B cell (primary cell): Measurements from ENCODE around the gene LRRC7. TPM values are rescaled to one million over a fixed set of nuclear protein-coding genes. Genes with fewer than 3 reads are reported as not detected.
A peak's percentile ranks its signal among the peaks of the same experiment; 100 is the strongest.

ENCODE experiments used
- ATAC-seq: fragments of 200-7000 bp; cut with Tn5 transposase; one replicate; pipeline ENCODE4 v1.10.0; 2021; ENCODE audit warnings: low read depth, mild to moderate bottlenecking, moderate number of reproducible peaks, moderate library complexity
- CTCF ChIA-PET: fragments of 350-600 bp; sonication (Branson Sonifier 250); formaldehyde crosslinking; loops from one replicate; lab custom pipeline; 2021; ENCODE audit warnings: antibody characterized with exemption, inconsistent platforms; lab: Charles Lee
- POLR2A ChIA-PET: fragments of 350-600 bp; sonication (Branson Sonifier 250); formaldehyde crosslinking; loops from one replicate; lab custom pipeline; 2021; ENCODE audit warnings: antibody characterized with exemption; lab: Charles Lee
- DNase-seq: peaks from one replicate; pipeline ENCODE4 v3.0.0; 2013
- H2AFZ ChIP-seq: 2 replicates; pipeline ENCODE4 v1.6.1; 2012; ENCODE audit warnings: mild to moderate bottlenecking, low read depth, low read length; ENCODE audit not compliant: insufficient read depth, poor library complexity, severe bottlenecking
- H3K27ac ChIP-seq, 2 donors: 1 replicate in 1 of 2; 2 replicates in 1 of 2; pipeline ENCODE4 v1.5.1; 2012 to 2013; ENCODE audit warnings: low read length in 2 of 2, mild to moderate bottlenecking in 2 of 2, moderate library complexity in 1 of 2
- H3K27me3 ChIP-seq, 4 experiments: fragments of 200-600 bp in 1 of 4; sonication (generic) in 1 of 4; replicated peaks in 1 of 4; 1 replicate in 2 of 4; 2 replicates in 2 of 4; pipeline versions ENCODE4 v1.6.1 to v1.7.0; 2013 to 2016; ENCODE audit warnings: low read length in 3 of 4, mild to moderate bottlenecking in 2 of 4, mixed read lengths in 1 of 4, moderate library complexity in 1 of 4; ENCODE audit not compliant: insufficient read depth in 4 of 4, control insufficient read depth in 3 of 4; ENCODE audit errors: control extremely low read depth in 1 of 4
- H3K36me3 ChIP-seq, 2 experiments: replicated peaks in 1 of 2; 1 replicate in 1 of 2; 2 replicates in 1 of 2; pipeline versions ENCODE4 v1.6.1 to v1.7.1; 2013; ENCODE audit warnings: low read length in 1 of 2; ENCODE audit not compliant: insufficient read depth in 2 of 2, control insufficient read depth in 1 of 2; ENCODE audit errors: control extremely low read depth in 1 of 2, extremely low read depth in 1 of 2
- H3K4me1 ChIP-seq, 2 donors: fragments of 200-600 bp in 1 of 2; sonication (generic) in 1 of 2; 1 replicate in 1 of 2; 2 replicates in 1 of 2; pipeline versions ENCODE4 v1.5.1 to v1.6.1; 2013 to 2017; ENCODE audit warnings: low read length in 2 of 2; ENCODE audit not compliant: control insufficient read depth in 2 of 2, insufficient read depth in 2 of 2
- H3K4me2 ChIP-seq: replicated peaks from 2 replicates; pipeline ENCODE3; 2012; ENCODE audit warnings: mild to moderate bottlenecking, low read depth, low read length; ENCODE audit not compliant: poor library complexity, severe bottlenecking
- H3K4me3 ChIP-seq, 5 experiments: fragments of 200-600 bp in 1 of 5; sonication (generic) in 1 of 5; 1 replicate in 3 of 5; 2 replicates in 2 of 5; pipeline versions ENCODE4 v1.5.1 to v1.7.0; 2011 to 2016; ENCODE audit warnings: low read length in 4 of 5, mild to moderate bottlenecking in 4 of 5, low read depth in 2 of 5, control low read depth in 1 of 5, moderate library complexity in 1 of 5; ENCODE audit not compliant: insufficient read depth in 1 of 5; ENCODE audit errors: control extremely low read depth in 1 of 5, extremely low read depth in 1 of 5
- H3K79me2 ChIP-seq: fragments of 200-600 bp; sonication (generic); one replicate; pipeline ENCODE4 v1.6.0; 2016; ENCODE audit warnings: low read length; ENCODE audit not compliant: control insufficient read depth, insufficient read depth
- H3K9ac ChIP-seq: fragments of 200-600 bp; sonication (generic); 2 replicates; pipeline ENCODE4 v1.6.1; 2017; ENCODE audit warnings: mild to moderate bottlenecking, low read length, moderate library complexity
- H3K9me3 ChIP-seq, 3 donors: one replicate each; pipeline versions ENCODE4 v1.6.1 to v1.7.1; 2013; ENCODE audit warnings: low read length in 2 of 3; ENCODE audit not compliant: control insufficient read depth in 2 of 3, insufficient read depth in 1 of 3; ENCODE audit errors: control extremely low read depth in 1 of 3
- H4K20me1 ChIP-seq: 2 replicates; pipeline ENCODE4 v1.6.0; 2012; ENCODE audit warnings: mild to moderate bottlenecking, low read length; ENCODE audit not compliant: insufficient read depth, control insufficient read depth, poor library complexity, severe bottlenecking
- H3K27ac Mint-ChIP-seq: one replicate; pipeline ENCODE4 v1.8.0; 2021; ENCODE audit warnings: mixed read lengths
- H3K27me3 Mint-ChIP-seq: one replicate; pipeline ENCODE4 v1.8.0; 2021; ENCODE audit warnings: mixed read lengths
- H3K4me1 Mint-ChIP-seq: one replicate; pipeline ENCODE4 v1.8.0; 2021; ENCODE audit warnings: mixed read lengths
- H3K4me3 Mint-ChIP-seq: one replicate; pipeline ENCODE4 v1.8.0; 2021; ENCODE audit warnings: mixed read lengths
- H3K9me3 Mint-ChIP-seq: one replicate; pipeline ENCODE4 v1.8.0; 2022; ENCODE audit warnings: mixed read lengths; ENCODE audit not compliant: insufficient read depth
- EZH2 ChIP-seq: IDR thresholded peaks from 2 replicates; pipeline ENCODE4 v1.6.1; 2012; ENCODE audit warnings: borderline replicate concordance, low read depth, mild to moderate bottlenecking, moderate library complexity, low read length; ENCODE audit not compliant: insufficient read depth, poor library complexity, severe bottlenecking
- WGBS: methylation state at CpG from one replicate; pipeline ENCODE4 v1.1.5; 2013; ENCODE audit warnings: missing lambda C conversion rate; ENCODE audit not compliant: insufficient coverage; 5-methylcytosine and 5-hydroxymethylcytosine counted together
- intact Hi-C: fragments of 100-400 bp; cut with micrococcal nuclease; formaldehyde crosslinking; loops from one replicate; pipeline ENCODE4 v1.10.0; 2022
- polyA plus RNA-seq: library from polyadenylated mRNA; depleted of rRNA; stranded (reverse); fragments of >200 nt; gene quantifications from 2 replicates; pipeline ENCODE4 v1.2.3, GENCODE V29; 2012
- total RNA-seq, 2 donors: library from RNA; stranded (reverse); fragments of 120-200 nt in 1 of 2; gene quantifications; 1 replicate in 1 of 2; 2 replicates in 1 of 2; pipeline versions ENCODE4 v1.2.3 to v1.2.4, GENCODE V29; 2013 to 2022
- TF ChIP-seq, protein P1 (sequence below): fragments of 200-600 bp; IDR thresholded peaks from one replicate; pipeline ENCODE4 v1.8.0; 2022; ENCODE audit warnings: antibody characterized with exemption, mild to moderate bottlenecking

The LRRC7 gene
- total and polyA plus RNA-seq, 2 donors (not counting 1 experiment from before 2014, with no cell fraction given): not detected

GRCh38 chr1:70079546-70079945 is 511.8 kb downstream of the LRRC7 start:
- H3K36me3 ChIP-seq: no peaks in the 10 kb centered on the region
- no peaks in the 10 kb centered on the region for H4K20me1 ChIP-seq
- ChIA-PET POLR2A (no interaction called here), CTCF (no interaction called here)
- DNase-seq (no peak), ATAC-seq (no peak)
- no peaks in the 10 kb centered on the region for H3K27me3 ChIP-seq
- no peak overlapping the region for H2AFZ ChIP-seq
- H3K4me3 Mint-ChIP-seq: no peak overlapping the region
- H3K4me3 ChIP-seq: no peak overlapping the region
- no peaks in the 10 kb centered on the region for H3K79me2 ChIP-seq
- intact Hi-C loops: no loop called here
- peaks cover 0 to 1% (median 0%) of the 10 kb centered on the region in 3 donors for H3K9me3 ChIP-seq
- peaks cover 4% of the 10 kb centered on the region for H3K27me3 Mint-ChIP-seq
- no peak overlapping the region for H3K27ac ChIP-seq
- WGBS: no CpG with 5 or more reads among the region's 2 CpGs
- no peak overlapping the region for H3K27ac Mint-ChIP-seq
- peaks cover 5% of the 10 kb centered on the region for H3K4me1 Mint-ChIP-seq
- H3K4me1 ChIP-seq: peaks cover 0 to 3% of the 10 kb centered on the region in 2 donors
- H3K4me2 ChIP-seq: no peak overlapping the region
- TF ChIP-seq EZH2: no peak
- TF ChIP-seq, protein P1, sequence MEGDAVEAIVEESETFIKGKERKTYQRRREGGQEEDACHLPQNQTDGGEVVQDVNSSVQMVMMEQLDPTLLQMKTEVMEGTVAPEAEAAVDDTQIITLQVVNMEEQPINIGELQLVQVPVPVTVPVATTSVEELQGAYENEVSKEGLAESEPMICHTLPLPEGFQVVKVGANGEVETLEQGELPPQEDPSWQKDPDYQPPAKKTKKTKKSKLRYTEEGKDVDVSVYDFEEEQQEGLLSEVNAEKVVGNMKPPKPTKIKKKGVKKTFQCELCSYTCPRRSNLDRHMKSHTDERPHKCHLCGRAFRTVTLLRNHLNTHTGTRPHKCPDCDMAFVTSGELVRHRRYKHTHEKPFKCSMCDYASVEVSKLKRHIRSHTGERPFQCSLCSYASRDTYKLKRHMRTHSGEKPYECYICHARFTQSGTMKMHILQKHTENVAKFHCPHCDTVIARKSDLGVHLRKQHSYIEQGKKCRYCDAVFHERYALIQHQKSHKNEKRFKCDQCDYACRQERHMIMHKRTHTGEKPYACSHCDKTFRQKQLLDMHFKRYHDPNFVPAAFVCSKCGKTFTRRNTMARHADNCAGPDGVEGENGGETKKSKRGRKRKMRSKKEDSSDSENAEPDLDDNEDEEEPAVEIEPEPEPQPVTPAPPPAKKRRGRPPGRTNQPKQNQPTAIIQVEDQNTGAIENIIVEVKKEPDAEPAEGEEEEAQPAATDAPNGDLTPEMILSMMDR: no peak
- peaks cover 4% of the 10 kb centered on the region for H3K9me3 Mint-ChIP-seq
- no peak overlapping the region for H3K9ac ChIP-seq

DNA sequence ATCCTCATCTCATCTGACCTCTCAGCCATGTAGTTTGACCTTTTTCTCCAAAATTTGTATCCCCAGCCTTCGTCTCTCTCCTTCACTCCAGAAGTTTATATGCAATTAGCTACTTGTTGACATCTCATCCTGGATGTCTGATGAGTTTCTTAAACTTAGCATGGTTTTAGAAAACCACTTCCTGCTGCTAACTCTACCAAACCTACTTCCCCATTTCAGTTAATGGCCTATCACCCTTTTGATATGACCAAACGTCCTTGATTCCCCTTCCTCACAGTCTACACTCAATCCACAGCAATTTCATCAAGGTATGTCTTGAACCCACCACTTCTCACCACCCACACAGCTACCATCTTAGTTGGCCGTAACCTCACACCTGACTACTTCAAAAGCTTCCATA is 515.8 kb downstream of the LRRC7 start:
- no peaks in the 10 kb centered on the region for H3K27me3 ChIP-seq
- H3K27ac ChIP-seq: no peak overlapping the region
- peaks cover 5% of the 10 kb centered on the region for H3K4me1 Mint-ChIP-seq
- no peak overlapping the region for H3K27ac Mint-ChIP-seq
- DNase-seq (no peak), ATAC-seq (no peak)
- H2AFZ ChIP-seq: peak overlapping the region; percentile 44
- H4K20me1 ChIP-seq: no peaks in the 10 kb centered on the region
- peaks cover 4% of the 10 kb centered on the region for H3K9me3 Mint-ChIP-seq
- no peak overlapping the region for H3K4me2 ChIP-seq
- ChIA-PET POLR2A (no interaction called here), CTCF (no interaction called here)
- H3K9me3 ChIP-seq: peaks cover 0 to 1% (median 0%) of the 10 kb centered on the region in 3 donors
- H3K4me3 ChIP-seq: no peak overlapping the region
- no peak overlapping the region for H3K4me3 Mint-ChIP-seq
- H3K9ac ChIP-seq: no peak overlapping the region
- H3K79me2 ChIP-seq: no peaks in the 10 kb centered on the region
- TF ChIP-seq, protein P1: no peak
- TF ChIP-seq EZH2: no peak
- WGBS: 50% methylated on average over 2 of the region's 3 CpGs
- intact Hi-C loops: no loop called here
- H3K27me3 Mint-ChIP-seq: peaks cover under 1% of the 10 kb centered on the region
- no peaks in the 10 kb centered on the region for H3K36me3 ChIP-seq
- H3K4me1 ChIP-seq: peaks cover 0 to 3% of the 10 kb centered on the region in 2 donors
